DND-41 (cell line): Measurements from ENCODE around the gene BOD1L1.

Experiments
- ATAC-seq: fragments of 200-7000 bp; cut with Tn5 transposase; 3 replicates; pipeline ENCODE4 v1.9.1; 2021; ENCODE audit warnings: low read depth; ENCODE audit not compliant: insufficient read depth
- DNase-seq: peaks from one replicate; pipeline ENCODE4 v3.0.0-alpha.2; 2020
- H2AFZ ChIP-seq: 2 replicates; pipeline ENCODE4 v1.6.0; 2012; ENCODE audit warnings: low read depth, low read length
- H3K27ac ChIP-seq: 2 replicates; pipeline ENCODE4 v1.5.1; 2012; ENCODE audit warnings: low read length, inconsistent platforms
- H3K27me3 ChIP-seq: fragments of 200-600 bp; sonication (generic); 2 replicates; pipeline ENCODE4 v1.6.0; 2012; ENCODE audit warnings: low read length, mild to moderate bottlenecking, inconsistent platforms; ENCODE audit not compliant: insufficient read depth, poor library complexity
- H3K36me3 ChIP-seq: 2 replicates; pipeline ENCODE4 v1.5.1; 2012; ENCODE audit warnings: low read length, inconsistent platforms; ENCODE audit not compliant: insufficient read depth
- H3K4me1 ChIP-seq: 2 replicates; pipeline ENCODE4 v1.5.1; 2012; ENCODE audit warnings: mild to moderate bottlenecking, low read length; ENCODE audit not compliant: insufficient read depth
- H3K4me2 ChIP-seq: 2 replicates; pipeline ENCODE4 v1.6.0; 2012; ENCODE audit warnings: mild to moderate bottlenecking, moderate library complexity, low read length, inconsistent platforms; ENCODE audit not compliant: insufficient read depth
- H3K4me3 ChIP-seq, 2 experiments: fragments of 200-600 bp in 1 of 2; shearing (Covaris generic) in 1 of 2; 2 replicates each; pipeline ENCODE4 v1.5.1; 2012 to 2016; ENCODE audit warnings: inconsistent platforms in 2 of 2, low read length in 2 of 2, mild to moderate bottlenecking in 2 of 2, low read depth in 1 of 2, moderate library complexity in 1 of 2
- H3K79me2 ChIP-seq: 2 replicates; pipeline ENCODE4 v1.6.0; 2012; ENCODE audit warnings: low read length, inconsistent platforms; ENCODE audit not compliant: insufficient read depth
- H3K9ac ChIP-seq: 2 replicates; pipeline ENCODE4 v1.6.0; 2012; ENCODE audit warnings: low read depth, mild to moderate bottlenecking, inconsistent platforms, low read length, moderate library complexity
- H3K9me3 ChIP-seq: 2 replicates; pipeline ENCODE4 v1.5.1; 2012; ENCODE audit warnings: low read length, moderate library complexity, mild to moderate bottlenecking, inconsistent platforms; ENCODE audit not compliant: insufficient read depth, severe bottlenecking
- H4K20me1 ChIP-seq: 2 replicates; pipeline ENCODE4 v1.6.0; 2012; ENCODE audit warnings: low read length; ENCODE audit not compliant: insufficient read depth
- CTCF ChIP-seq: IDR thresholded peaks from 2 replicates; pipeline ENCODE4 v1.5.1; 2012; ENCODE audit warnings: borderline replicate concordance, low read length, moderate library complexity, mild to moderate bottlenecking; ENCODE audit not compliant: poor library complexity, severe bottlenecking; ENCODE audit errors: extremely low read depth
- EZH2 ChIP-seq: IDR thresholded peaks from 3 replicates; pipeline ENCODE4 v1.6.1; 2012; ENCODE audit warnings: borderline replicate concordance, low read depth, mild to moderate bottlenecking, moderate library complexity, low read length, inconsistent platforms; ENCODE audit not compliant: severe bottlenecking

The BOD1L1 gene

GRCh38 chr4:13529128-13529919, 98.2 kb downstream of the BOD1L1 start:
- TF ChIP-seq CTCF, result no peak
- Histone ChIP-seq H3K4me2 (no peak overlapping the region), H3K4me3 (no peak overlapping the region), H3K4me1 (no peaks in the 10 kb centered on the region), H3K9me3 (no peaks in the 10 kb centered on the region), H4K20me1 (no peaks in the 10 kb centered on the region), H2AFZ (no peak overlapping the region), H3K9ac (no peak overlapping the region), H3K79me2 (no peaks in the 10 kb centered on the region), H3K27me3 (no peaks in the 10 kb centered on the region), H3K36me3 (no peaks in the 10 kb centered on the region), H3K27ac (no peak overlapping the region)
- DNase-seq, result no peak
- ATAC-seq, result no peak

- no peaks in the 10 kb centered on the region for H3K36me3 ChIP-seq
- H4K20me1 ChIP-seq, result no peaks in the 10 kb centered on the region
- H3K4me1 ChIP-seq, result no peaks in the 10 kb centered on the region
- no peaks in the 10 kb centered on the region for H3K79me2 ChIP-seq
- ATAC-seq (no peak), DNase-seq (no peak)
- no peak for TF ChIP-seq CTCF
- no peak for TF ChIP-seq EZH2
- H3K4me2 ChIP-seq, result no peak overlapping the region
- H3K27ac ChIP-seq, result no peak overlapping the region
- no peak overlapping the region for H3K4me3 ChIP-seq
- H3K9me3 ChIP-seq, result no peaks in the 10 kb centered on the region
- no peak overlapping the region for H3K9ac ChIP-seq
- H2AFZ ChIP-seq, result no peak overlapping the region
- no peaks in the 10 kb centered on the region for H3K27me3 ChIP-seq
Measured at GRCh38 chr4:13528821-13529127, 98.8 kb downstream of the BOD1L1 start.

GRCh38 chr4:13527981-13528820, 99.3 kb downstream of the BOD1L1 start:
- Histone ChIP-seq H4K20me1 (no peaks in the 10 kb centered on the region), H3K4me3 (no peak overlapping the region), H2AFZ (no peak overlapping the region), H3K27ac (no peak overlapping the region), H3K27me3 (no peaks in the 10 kb centered on the region), H3K36me3 (no peaks in the 10 kb centered on the region), H3K9me3 (no peaks in the 10 kb centered on the region), H3K79me2 (no peaks in the 10 kb centered on the region), H3K4me2 (no peak overlapping the region), H3K9ac (no peak overlapping the region), H3K4me1 (no peaks in the 10 kb centered on the region)
- ATAC-seq (no peak), DNase-seq (no peak)
- TF ChIP-seq EZH2 (no peak), CTCF (no peak)
